Osteoblast (primary cell): ENCODE measurements around the gene MIA. TPM values are rescaled to one million over a fixed set of nuclear protein-coding genes. Genes with fewer than 3 reads are reported as not detected.

Experiments
- DNase-seq: peaks from one replicate; pipeline ENCODE4 v3.0.0; 2011; ENCODE audit warnings: low spot score, mixed read lengths; ENCODE audit not compliant: insufficient read length; ENCODE audit errors: missing footprints
- H2AFZ ChIP-seq: 2 replicates; pipeline ENCODE4 v1.6.0; 2011; ENCODE audit warnings: mild to moderate bottlenecking, low read length
- H3K27ac ChIP-seq: 2 replicates; pipeline ENCODE4 v1.5.1; 2011; ENCODE audit warnings: mild to moderate bottlenecking, low read depth, low read length, moderate library complexity
- H3K27me3 ChIP-seq: 2 replicates; pipeline ENCODE4 v1.6.0; 2012; ENCODE audit warnings: mild to moderate bottlenecking, control low read depth, inconsistent platforms, low read length, moderate library complexity; ENCODE audit not compliant: insufficient read depth
- H3K36me3 ChIP-seq: 2 replicates; pipeline ENCODE4 v1.5.1; 2011; ENCODE audit warnings: mild to moderate bottlenecking, low read length, control low read depth, moderate library complexity; ENCODE audit not compliant: insufficient read depth
- H3K4me1 ChIP-seq: 2 replicates; pipeline ENCODE4 v1.5.1; 2011; ENCODE audit warnings: mild to moderate bottlenecking, low read length, control low read depth, moderate library complexity; ENCODE audit not compliant: insufficient read depth
- H3K4me2 ChIP-seq: 2 replicates; pipeline ENCODE4 v1.6.0; 2011; ENCODE audit warnings: mild to moderate bottlenecking, low read length; ENCODE audit not compliant: insufficient read depth
- H3K4me3 ChIP-seq: fragments of 200-600 bp; sonication (generic); 3 replicates; pipeline ENCODE4 v1.5.1; 2012; ENCODE audit warnings: mild to moderate bottlenecking, low read length, inconsistent platforms; ENCODE audit not compliant: insufficient read depth
- H3K79me2 ChIP-seq: 2 replicates; pipeline ENCODE4 v1.6.0; 2012; ENCODE audit warnings: mild to moderate bottlenecking, low read length, control low read depth, inconsistent platforms; ENCODE audit not compliant: insufficient read depth
- H3K9me3 ChIP-seq: 2 replicates; pipeline ENCODE4 v1.5.1; 2011; ENCODE audit warnings: low read depth, low read length, control low read depth
- H4K20me1 ChIP-seq: 2 replicates; pipeline ENCODE4 v1.6.0; 2012; ENCODE audit warnings: mild to moderate bottlenecking, low read length, control low read depth; ENCODE audit not compliant: insufficient read depth
- total RNA-seq: library from RNA; depleted of rRNA; stranded (reverse); fragments of >200 nt; gene quantifications from 2 replicates; pipeline ENCODE4 v1.2.3, GENCODE V29; 2012
- TF ChIP-seq, protein P1 (sequence below): IDR thresholded peaks from 2 replicates; pipeline ENCODE4 v1.5.1; 2011; ENCODE audit warnings: mild to moderate bottlenecking, low read depth, low read length, moderate library complexity; ENCODE audit errors: extremely low read depth

Gene MIA
- total RNA-seq, 1 donor, result 0.72 TPM

GRCh38 chr19:40742886-40743285 lies 32.4 kb upstream of the MIA start:
- Histone ChIP-seq H3K79me2 (no peaks in the 10 kb centered on the region), H3K27ac (no peak overlapping the region), H3K4me3 (no peak overlapping the region)

DNA sequence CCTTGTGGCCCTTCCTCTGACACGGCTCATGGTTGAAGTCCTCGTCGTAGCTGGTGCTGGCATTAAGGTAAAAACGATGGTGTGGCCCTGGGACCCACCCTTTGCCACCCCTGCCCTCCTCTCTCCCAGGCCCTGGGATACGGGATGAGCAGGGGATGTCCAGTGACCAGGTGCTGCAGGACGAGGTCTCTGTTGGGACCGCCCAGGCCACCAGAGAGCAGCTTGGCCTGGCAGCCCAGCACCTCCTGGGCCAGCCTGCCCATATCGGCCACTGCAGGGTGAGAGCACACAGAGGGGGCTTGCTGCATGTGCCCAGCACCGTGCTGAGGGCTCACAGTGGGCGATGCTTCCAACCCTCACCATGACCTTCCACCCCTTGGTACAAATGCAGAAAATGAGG lies 31.4 kb upstream of the MIA start:
- Histone ChIP-seq H3K27me3 (no peaks in the 10 kb centered on the region), H3K79me2 (no peaks in the 10 kb centered on the region), H3K27ac (no peak overlapping the region), H3K4me3 (no peak overlapping the region), H3K4me2 (no peak overlapping the region), H4K20me1 (no peaks in the 10 kb centered on the region), H2AFZ (no peak overlapping the region), H3K9me3 (no peaks in the 10 kb centered on the region), H3K36me3 (peaks cover 8% of the 10 kb centered on the region), H3K4me1 (peaks cover 12% of the 10 kb centered on the region)
- DNase-seq, result peak; percentile 77
- TF ChIP-seq, protein P1, sequence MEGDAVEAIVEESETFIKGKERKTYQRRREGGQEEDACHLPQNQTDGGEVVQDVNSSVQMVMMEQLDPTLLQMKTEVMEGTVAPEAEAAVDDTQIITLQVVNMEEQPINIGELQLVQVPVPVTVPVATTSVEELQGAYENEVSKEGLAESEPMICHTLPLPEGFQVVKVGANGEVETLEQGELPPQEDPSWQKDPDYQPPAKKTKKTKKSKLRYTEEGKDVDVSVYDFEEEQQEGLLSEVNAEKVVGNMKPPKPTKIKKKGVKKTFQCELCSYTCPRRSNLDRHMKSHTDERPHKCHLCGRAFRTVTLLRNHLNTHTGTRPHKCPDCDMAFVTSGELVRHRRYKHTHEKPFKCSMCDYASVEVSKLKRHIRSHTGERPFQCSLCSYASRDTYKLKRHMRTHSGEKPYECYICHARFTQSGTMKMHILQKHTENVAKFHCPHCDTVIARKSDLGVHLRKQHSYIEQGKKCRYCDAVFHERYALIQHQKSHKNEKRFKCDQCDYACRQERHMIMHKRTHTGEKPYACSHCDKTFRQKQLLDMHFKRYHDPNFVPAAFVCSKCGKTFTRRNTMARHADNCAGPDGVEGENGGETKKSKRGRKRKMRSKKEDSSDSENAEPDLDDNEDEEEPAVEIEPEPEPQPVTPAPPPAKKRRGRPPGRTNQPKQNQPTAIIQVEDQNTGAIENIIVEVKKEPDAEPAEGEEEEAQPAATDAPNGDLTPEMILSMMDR, result no peak

More at GRCh38 chr19:40742886-40743285, 32.4 kb upstream of the MIA start:
- Histone ChIP-seq H3K4me1 (peaks cover 12% of the 10 kb centered on the region), H3K4me2 (no peak overlapping the region), H4K20me1 (no peaks in the 10 kb centered on the region), H3K9me3 (no peaks in the 10 kb centered on the region), H2AFZ (no peak overlapping the region), H3K36me3 (peaks cover 8% of the 10 kb centered on the region), H3K27me3 (no peaks in the 10 kb centered on the region)
- DNase-seq, result no peak
- TF ChIP-seq, protein P1, result no peak

- Histone ChIP-seq H3K9me3 (no peaks in the 10 kb centered on the region), H3K27ac (peak overlapping the region; percentile 52), H3K36me3 (no peaks in the 10 kb centered on the region), H3K4me3 (no peak overlapping the region), H3K4me1 (peaks cover 16% of the 10 kb centered on the region), H3K4me2 (no peak overlapping the region), H4K20me1 (no peaks in the 10 kb centered on the region), H2AFZ (peak overlapping the region; percentile 54), H3K27me3 (no peaks in the 10 kb centered on the region), H3K79me2 (no peaks in the 10 kb centered on the region)
- TF ChIP-seq, protein P1, result no peak
- no peak for DNase-seq
Measured at GRCh38 chr19:40744554-40745401, 30.5 kb upstream of the MIA start.

DNA sequence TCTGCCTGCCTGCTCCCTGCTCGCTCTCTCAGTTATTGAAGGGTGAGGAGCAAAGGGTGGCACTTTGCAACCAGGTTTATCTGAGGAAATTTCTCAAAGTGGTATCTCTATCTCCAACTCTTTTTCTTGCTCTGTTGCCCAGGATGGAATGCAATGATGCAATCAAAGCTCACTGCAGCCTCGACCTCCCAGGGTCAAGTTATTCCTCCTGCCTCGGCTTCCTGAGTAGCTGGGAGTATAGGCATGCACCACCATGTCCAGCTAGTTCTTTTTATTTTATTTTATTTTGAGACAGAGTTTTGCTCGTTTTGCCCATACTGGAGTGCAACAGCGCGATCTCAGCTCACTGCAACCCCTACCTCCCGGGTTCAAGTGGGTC lies 29.9 kb upstream of the MIA start:
- Histone ChIP-seq H4K20me1 (no peaks in the 10 kb centered on the region), H3K36me3 (no peaks in the 10 kb centered on the region), H3K4me1 (peaks cover 20% of the 10 kb centered on the region), H3K4me3 (no peak overlapping the region), H3K27me3 (no peaks in the 10 kb centered on the region), H3K9me3 (no peaks in the 10 kb centered on the region), H3K79me2 (no peaks in the 10 kb centered on the region), H2AFZ (peak overlapping the region; percentile 54), H3K27ac (peak overlapping the region; percentile 52), H3K4me2 (no peak overlapping the region)
- DNase-seq, result peak; percentile 79
- TF ChIP-seq, protein P1, result no peak
